WTC11 (cell line): ENCODE data around the gene SOX5.

ENCODE experiments used
- NR1H2 ChIP-seq: sonication (generic); formaldehyde crosslinking; IDR thresholded peaks from 2 replicates; pipeline ENCODE4 v1.9.0; 2021; ENCODE audit warnings: mild to moderate bottlenecking, moderate library complexity, missing genetic modification reagents
- TF ChIP-seq, protein P1 (sequence below): sonication (generic); formaldehyde crosslinking; IDR thresholded peaks from 2 replicates; pipeline ENCODE4 v1.8.1; 2022; ENCODE audit warnings: low read depth, missing genetic modification reagents, borderline replicate concordance

DNA sequence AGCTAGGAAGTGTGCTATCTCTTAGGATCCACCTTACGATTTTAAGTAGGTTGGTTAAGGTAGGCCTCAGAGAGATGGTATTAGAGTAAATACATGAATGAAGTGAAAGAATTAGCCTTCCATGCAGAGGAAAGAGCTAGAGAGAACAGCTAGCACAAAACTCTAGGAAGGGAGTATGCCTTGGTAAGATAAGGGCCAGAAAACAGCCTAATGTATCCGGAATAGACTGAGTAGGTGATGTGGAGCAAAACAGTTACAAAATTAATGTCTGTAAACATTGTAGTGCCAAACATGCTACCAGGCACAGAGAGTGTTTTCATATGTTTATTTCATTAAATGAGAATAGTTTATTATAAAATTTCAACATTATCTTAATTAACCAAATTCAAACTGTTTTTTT is 315.1 kb downstream of the SOX5 start:
- no peak for TF ChIP-seq NR1H2 (CRISPR knock-in tag)
- TF ChIP-seq, protein P1, sequence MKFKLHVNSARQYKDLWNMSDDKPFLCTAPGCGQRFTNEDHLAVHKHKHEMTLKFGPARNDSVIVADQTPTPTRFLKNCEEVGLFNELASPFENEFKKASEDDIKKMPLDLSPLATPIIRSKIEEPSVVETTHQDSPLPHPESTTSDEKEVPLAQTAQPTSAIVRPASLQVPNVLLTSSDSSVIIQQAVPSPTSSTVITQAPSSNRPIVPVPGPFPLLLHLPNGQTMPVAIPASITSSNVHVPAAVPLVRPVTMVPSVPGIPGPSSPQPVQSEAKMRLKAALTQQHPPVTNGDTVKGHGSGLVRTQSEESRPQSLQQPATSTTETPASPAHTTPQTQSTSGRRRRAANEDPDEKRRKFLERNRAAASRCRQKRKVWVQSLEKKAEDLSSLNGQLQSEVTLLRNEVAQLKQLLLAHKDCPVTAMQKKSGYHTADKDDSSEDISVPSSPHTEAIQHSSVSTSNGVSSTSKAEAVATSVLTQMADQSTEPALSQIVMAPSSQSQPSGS (CRISPR knock-in tag): no peak
